HCT116 (cell line): ENCODE results near the gene FRK. TPM values are rescaled to one million over a fixed set of nuclear protein-coding genes. Genes with fewer than 3 reads are reported as not detected.

Experiments
- ATAC-seq: fragments of 200-7000 bp; cut with Tn5 transposase; 2 replicates; pipeline ENCODE4 v1.9.1; 2020; ENCODE audit warnings: mild to moderate bottlenecking, moderate library complexity
- BruUV-seq: library from RNA; stranded (reverse); fragments of 400-500 nt; replicated peaks from 2 replicates; lab custom pipeline; 2021; lab: Mats Ljungman, UMichigan
- CTCF ChIA-PET: fragments of 300-600 bp; sonication (Branson Sonifier 250); formaldehyde crosslinking; loops from one replicate; lab custom pipeline; 2021; ENCODE audit warnings: antibody characterized with exemption; lab: Charles Lee
- POLR2A ChIA-PET: fragments of 300-600, 350-600 bp; sonication (Branson Sonifier 250); formaldehyde crosslinking; loops from one replicate; lab custom pipeline; 2021; ENCODE audit warnings: antibody characterized with exemption; lab: Charles Lee
- RAD21 ChIA-PET, 2 experiments: fragments of 300-600 bp; sonication (Branson Sonifier 250); formaldehyde crosslinking; loops; one replicate each; lab custom pipeline; 2023; ENCODE audit warnings: low total read pairs in 2 of 2; ENCODE audit not compliant: uncharacterized antibody in 2 of 2, unreplicated experiment in 2 of 2, low non-redundant PET in 1 of 2; lab: Charles Lee
- DNase-seq: peaks from one replicate; pipeline ENCODE4 v3.0.0-alpha.2; 2010; ENCODE audit warnings: low read depth, low spot score
- H2AFZ ChIP-seq: fragments of 200-600 bp; shearing (Covaris generic), sonication (generic); 2 replicates; pipeline ENCODE4 v1.6.1; 2017; ENCODE audit warnings: low read depth, mixed run types, mixed read lengths, antibody characterized with exemption, low read length; ENCODE audit not compliant: poor library complexity, severe bottlenecking
- H3K27ac ChIP-seq: 2 replicates; pipeline ENCODE4 v1.5.1; 2012; ENCODE audit warnings: low read depth, low read length
- H3K27me3 ChIP-seq: fragments of 200-600 bp; sonication (generic); 2 replicates; pipeline ENCODE4 v1.6.1; 2016; ENCODE audit warnings: mixed run types, low read length, mixed read lengths; ENCODE audit not compliant: insufficient read depth
- H3K36me3 ChIP-seq, 2 experiments: fragments of 200-500 bp in 1 of 2; fragments of 200-600 bp in 1 of 2; sonication (Bioruptor generic) in 1 of 2; sonication (generic) in 1 of 2; 2 replicates each; pipeline versions ENCODE4 v1.5.1 to v1.6.1; 2014 to 2016; ENCODE audit warnings: low read length in 2 of 2, inconsistent platforms in 1 of 2, mixed read lengths in 1 of 2, mixed run types in 1 of 2; ENCODE audit not compliant: insufficient read depth in 2 of 2, control insufficient read depth in 1 of 2
- H3K4me1 ChIP-seq, 2 experiments: fragments of 200-600 bp in 1 of 2; sonication (generic) in 1 of 2; 2 replicates each; pipeline versions ENCODE4 v1.5.1 to v1.6.1; 2012 to 2017; ENCODE audit warnings: low read length in 2 of 2, inconsistent platforms in 1 of 2, mild to moderate bottlenecking in 1 of 2, mixed read lengths in 1 of 2, mixed run types in 1 of 2, moderate library complexity in 1 of 2; ENCODE audit not compliant: insufficient read depth in 2 of 2, control insufficient read depth in 1 of 2
- H3K4me2 ChIP-seq: fragments of 200-600 bp; sonication (generic); 2 replicates; pipeline ENCODE4 v1.6.1; 2017; ENCODE audit warnings: mixed run types, low read length, mixed read lengths
- H3K4me3 ChIP-seq, 2 experiments: fragments of 200-600 bp in 1 of 2; sonication (generic) in 1 of 2; replicated peaks in 1 of 2; 2 replicates each; pipeline ENCODE4 v1.5.1; 2011 to 2016; ENCODE audit warnings: low read length in 2 of 2, control low read depth in 1 of 2, low read depth in 1 of 2, mild to moderate bottlenecking in 1 of 2, mixed read lengths in 1 of 2, mixed run types in 1 of 2
- H3K79me2 ChIP-seq: fragments of 200-600 bp; sonication (generic); 2 replicates; pipeline ENCODE4 v1.6.1; 2017; ENCODE audit warnings: mild to moderate bottlenecking, mixed run types, low read length, moderate library complexity, mixed read lengths; ENCODE audit not compliant: insufficient read depth
- H3K9ac ChIP-seq: fragments of 200-600 bp; sonication (generic); 2 replicates; pipeline ENCODE4 v1.6.1; 2016; ENCODE audit warnings: low read length, mixed read lengths
- H3K9me2 ChIP-seq: fragments of 200-600 bp; sonication (generic), shearing (Covaris generic); 2 replicates; pipeline ENCODE4 v1.6.1; 2017; ENCODE audit warnings: mixed run types, mild to moderate bottlenecking, moderate library complexity; ENCODE audit not compliant: insufficient read depth
- H3K9me3 ChIP-seq, 2 experiments: fragments of 200-500 bp in 1 of 2; fragments of 200-600 bp in 1 of 2; sonication (Bioruptor generic) in 1 of 2; sonication (generic) in 1 of 2; 2 replicates each; pipeline ENCODE4 v1.6.1; 2014 to 2017; ENCODE audit warnings: low read length in 2 of 2, mixed read lengths in 2 of 2, inconsistent platforms in 1 of 2, low read depth in 1 of 2, mild to moderate bottlenecking in 1 of 2, mixed run types in 1 of 2, moderate library complexity in 1 of 2; ENCODE audit not compliant: control insufficient read depth in 1 of 2, insufficient read depth in 1 of 2
- H4K20me1 ChIP-seq: fragments of 200-600 bp; sonication (generic), shearing (Covaris generic); 2 replicates; pipeline ENCODE4 v1.6.1; 2017; ENCODE audit warnings: mixed run types, mild to moderate bottlenecking, moderate library complexity; ENCODE audit not compliant: insufficient read depth
- ATF3 ChIP-seq: IDR thresholded peaks from 2 replicates; pipeline ENCODE4 v1.6.1; 2012
- CBX3 ChIP-seq: IDR thresholded peaks from 2 replicates; pipeline ENCODE4 v1.6.1; 2012; ENCODE audit warnings: low read depth
- CEBPB ChIP-seq: IDR thresholded peaks from 2 replicates; pipeline ENCODE4 v1.6.1; 2012; ENCODE audit warnings: low read depth
- EGR1 ChIP-seq: IDR thresholded peaks from 2 replicates; pipeline ENCODE4 v1.6.1; 2012; ENCODE audit warnings: low read depth
- ELF1 ChIP-seq: IDR thresholded peaks from 2 replicates; pipeline ENCODE4 v1.6.1; 2012; ENCODE audit warnings: low read depth, borderline replicate concordance
- EZH2 ChIP-seq: fragments of 200-600 bp; sonication (generic); IDR thresholded peaks from 2 replicates; pipeline ENCODE4 v1.6.1; 2017; ENCODE audit warnings: antibody characterized with exemption, mixed run types
- EZH2phosphoT487 ChIP-seq: fragments of 200-600 bp; IDR thresholded peaks from 2 replicates; pipeline ENCODE4 v1.6.1; 2018; ENCODE audit warnings: antibody characterized with exemption, borderline replicate concordance
- FOSL1 ChIP-seq: IDR thresholded peaks from 2 replicates; pipeline ENCODE4 v1.6.1; 2012; ENCODE audit warnings: low read depth
- JUND ChIP-seq: IDR thresholded peaks from 2 replicates; pipeline ENCODE4 v1.6.1; 2012
- MAX ChIP-seq: IDR thresholded peaks from 2 replicates; pipeline ENCODE4 v1.6.1; 2012
- POLR2A ChIP-seq: IDR thresholded peaks from 2 replicates; pipeline ENCODE4 v1.7.0; 2011; ENCODE audit warnings: borderline replicate concordance; ENCODE audit not compliant: insufficient read depth, insufficient read length; ENCODE audit errors: extremely low read depth
- POLR2AphosphoS5 ChIP-seq: IDR thresholded peaks from 2 replicates; pipeline ENCODE4 v1.6.1; 2011; ENCODE audit warnings: mild to moderate bottlenecking, low read depth, low read length, moderate library complexity
- RAD21 ChIP-seq: IDR thresholded peaks from 2 replicates; pipeline ENCODE4 v1.6.1; 2012; ENCODE audit warnings: low read depth, mild to moderate bottlenecking
- SIN3A ChIP-seq: IDR thresholded peaks from 2 replicates; pipeline ENCODE4 v1.6.1; 2012; ENCODE audit warnings: low read depth
- SP1 ChIP-seq: IDR thresholded peaks from 2 replicates; pipeline ENCODE4 v1.6.1; 2012; ENCODE audit warnings: low read depth
- SRF ChIP-seq: IDR thresholded peaks from 2 replicates; pipeline ENCODE4 v1.6.1; 2012; ENCODE audit warnings: low read depth
- TCF7L2 ChIP-seq: IDR thresholded peaks from 2 replicates; pipeline ENCODE4 v1.7.0; 2011; ENCODE audit warnings: borderline replicate concordance, inconsistent platforms; ENCODE audit not compliant: insufficient read depth, insufficient read length; ENCODE audit errors: extremely low read depth
- YY1 ChIP-seq: IDR thresholded peaks from 2 replicates; pipeline ENCODE4 v1.6.1; 2011; ENCODE audit warnings: low read length, low read depth, moderate library complexity, mild to moderate bottlenecking; ENCODE audit not compliant: insufficient replicate concordance; ENCODE audit errors: extremely low read depth
- ZBTB33 ChIP-seq: IDR thresholded peaks from 2 replicates; pipeline ENCODE4 v1.6.1; 2011; ENCODE audit warnings: mild to moderate bottlenecking, low read length, moderate library complexity; ENCODE audit not compliant: insufficient replicate concordance; ENCODE audit errors: extremely low read depth
- ZFX ChIP-seq: fragments of 450-650 bp; IDR thresholded peaks from 2 replicates; pipeline ENCODE4 v1.6.1; 2017
- ZNF274 ChIP-seq: fragments of 200-500 bp; sonication (Bioruptor generic); IDR thresholded peaks from 2 replicates; pipeline ENCODE4 v1.6.1; 2014; ENCODE audit warnings: mild to moderate bottlenecking, low read depth, low read length, inconsistent platforms
- intact Hi-C: fragments of 100-400 bp; cut with micrococcal nuclease; formaldehyde crosslinking; loops from 2 replicates; pipeline ENCODE4 v1.10.0; 2022
- total RNA-seq: library from RNA; stranded (reverse); gene quantifications from one replicate; pipeline ENCODE4 v1.2.1, GENCODE V29; 2021; ENCODE audit not compliant: unreplicated experiment
- TF ChIP-seq, protein P1 (sequence below): IDR thresholded peaks from 2 replicates; pipeline ENCODE4 v1.6.1; 2012; ENCODE audit warnings: low read depth

The FRK gene
- total RNA-seq, 1 experiment from 2014 or later, result 3.7 TPM

DNA sequence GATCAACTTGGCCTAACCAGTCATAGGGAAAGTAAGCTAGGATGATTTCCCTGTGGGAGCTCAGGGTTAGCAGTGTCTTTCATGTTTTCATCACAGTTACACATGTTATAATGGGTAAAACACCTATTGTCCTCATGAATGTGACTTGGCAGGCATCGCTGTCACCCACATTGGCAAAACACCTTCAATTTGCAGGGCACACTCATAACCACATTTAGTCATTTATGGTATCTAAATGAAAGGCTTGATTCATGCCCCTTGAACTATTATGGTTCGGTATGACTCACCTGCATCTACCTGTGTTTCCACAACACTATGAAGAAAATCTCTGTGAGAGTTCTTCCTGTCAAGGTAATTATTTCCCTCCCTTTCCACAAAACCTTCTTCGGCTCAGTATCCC, 49.2 kb downstream of the FRK start:
- CTCF ChIA-PET, result interaction anchor here (0.6 to 3.5 kb wide), 20 partner anchors 10 to 1019 kb away, joined by 3 to 39 read pairs (median 5); partner anchors contain the start of genes FRK and NT5DC1
- Histone ChIP-seq H3K79me2 (no peaks in the 10 kb centered on the region), H3K4me2 (peak overlapping the region; percentile 55), H3K27me3 (no peaks in the 10 kb centered on the region), H4K20me1 (no peaks in the 10 kb centered on the region), H3K9ac (no peak overlapping the region), H3K9me3 (no peaks in the 10 kb centered on the region), H3K9me2 (no peaks in the 10 kb centered on the region), H3K4me1 (peaks cover 16 to 32% of the 10 kb centered on the region in 2 experiments), H3K4me3 (peak overlapping the region in 1 of 2 experiments; percentile 6; a peak in 1 of 4 replicates), H2AFZ (no peak overlapping the region), H3K27ac (peak overlapping the region; percentile 21; the same call in 1 of the 2 replicates), H3K36me3 (no peaks in the 10 kb centered on the region)
- no TSS peak for BruUV-seq
- ATAC-seq (peak; percentile 86), DNase-seq (peak; percentile 89)
- RAD21 ChIA-PET, result interaction anchor here in 1 of 2 experiments (0.6 to 1.1 kb wide), 2 partner anchors 85 to 112 kb away, joined by 3 to 9 read pairs; no protein-coding TSS in a partner anchor
- POLR2A ChIA-PET, result interaction anchor here (1.7 kb wide), 1 partner anchor 89 kb away, joined by 7 read pairs; the partner anchor contains the start of gene NT5DC1
- intact Hi-C loops, result loop anchor here (1.0 to 2.0 kb wide), 3 partner anchors 49 to 89 kb away; partner anchors contain the start of genes FRK and NT5DC1
- TF ChIP-seq RAD21, result peak; percentile 25
- peak; percentile 65 for TF ChIP-seq TCF7L2
- TF ChIP-seq ATF3, result peak; percentile 69
- TF ChIP-seq EGR1, result peak; percentile 53
- TF ChIP-seq EZH2phosphoT487, result no peak
- TF ChIP-seq ZBTB33, result no peak
- peak; percentile 96 for TF ChIP-seq JUND
- peak; percentile 4; the same call in 1 of the 2 replicates for TF ChIP-seq ELF1
- TF ChIP-seq, protein P1, sequence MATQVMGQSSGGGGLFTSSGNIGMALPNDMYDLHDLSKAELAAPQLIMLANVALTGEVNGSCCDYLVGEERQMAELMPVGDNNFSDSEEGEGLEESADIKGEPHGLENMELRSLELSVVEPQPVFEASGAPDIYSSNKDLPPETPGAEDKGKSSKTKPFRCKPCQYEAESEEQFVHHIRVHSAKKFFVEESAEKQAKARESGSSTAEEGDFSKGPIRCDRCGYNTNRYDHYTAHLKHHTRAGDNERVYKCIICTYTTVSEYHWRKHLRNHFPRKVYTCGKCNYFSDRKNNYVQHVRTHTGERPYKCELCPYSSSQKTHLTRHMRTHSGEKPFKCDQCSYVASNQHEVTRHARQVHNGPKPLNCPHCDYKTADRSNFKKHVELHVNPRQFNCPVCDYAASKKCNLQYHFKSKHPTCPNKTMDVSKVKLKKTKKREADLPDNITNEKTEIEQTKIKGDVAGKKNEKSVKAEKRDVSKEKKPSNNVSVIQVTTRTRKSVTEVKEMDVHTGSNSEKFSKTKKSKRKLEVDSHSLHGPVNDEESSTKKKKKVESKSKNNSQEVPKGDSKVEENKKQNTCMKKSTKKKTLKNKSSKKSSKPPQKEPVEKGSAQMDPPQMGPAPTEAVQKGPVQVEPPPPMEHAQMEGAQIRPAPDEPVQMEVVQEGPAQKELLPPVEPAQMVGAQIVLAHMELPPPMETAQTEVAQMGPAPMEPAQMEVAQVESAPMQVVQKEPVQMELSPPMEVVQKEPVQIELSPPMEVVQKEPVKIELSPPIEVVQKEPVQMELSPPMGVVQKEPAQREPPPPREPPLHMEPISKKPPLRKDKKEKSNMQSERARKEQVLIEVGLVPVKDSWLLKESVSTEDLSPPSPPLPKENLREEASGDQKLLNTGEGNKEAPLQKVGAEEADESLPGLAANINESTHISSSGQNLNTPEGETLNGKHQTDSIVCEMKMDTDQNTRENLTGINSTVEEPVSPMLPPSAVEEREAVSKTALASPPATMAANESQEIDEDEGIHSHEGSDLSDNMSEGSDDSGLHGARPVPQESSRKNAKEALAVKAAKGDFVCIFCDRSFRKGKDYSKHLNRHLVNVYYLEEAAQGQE, result no peak
- peak; percentile 82 for TF ChIP-seq CEBPB
- peak; percentile 90 for TF ChIP-seq SRF
- peak; percentile 91 for TF ChIP-seq SP1
- no peak for TF ChIP-seq POLR2A
- peak; percentile 98 for TF ChIP-seq FOSL1
- peak; percentile 91 for TF ChIP-seq SIN3A
- no peak for TF ChIP-seq ZFX
- TF ChIP-seq MAX, result peak; percentile 86
- peak; percentile 26; the same call in 1 of the 2 replicates for TF ChIP-seq POLR2AphosphoS5
- TF ChIP-seq ZNF274, result no peak
- TF ChIP-seq CBX3, result peak; percentile 96
- TF ChIP-seq YY1, result no peak
- no peak for TF ChIP-seq EZH2
